GM12878 (cell line): ENCODE results near the gene DNAJC15.

ENCODE experiments used
- BHLHE40 ChIP-seq, 2 experiments: fragments of 450-650 bp in 1 of 2; IDR thresholded peaks; 2 replicates each; pipeline ENCODE4 v1.6.1; 2011 to 2017; ENCODE audit warnings: low read depth in 2 of 2, borderline replicate concordance in 1 of 2, improper control_type of control experiment in 1 of 2, low read length in 1 of 2, mild to moderate bottlenecking in 1 of 2
- EZH2 ChIP-seq: IDR thresholded peaks from 2 replicates; pipeline ENCODE4 v1.6.1; 2012; ENCODE audit warnings: low read depth, mild to moderate bottlenecking, control low read depth, inconsistent platforms, low read length, borderline replicate concordance; ENCODE audit not compliant: control insufficient read depth
- POLR2A ChIP-seq: IDR thresholded peaks from 2 replicates; pipeline ENCODE4 v1.6.1; 2011; ENCODE audit warnings: low read depth, mild to moderate bottlenecking, low read length
- SIX5 ChIP-seq: IDR thresholded peaks from 2 replicates; pipeline ENCODE4 v1.6.1; 2011; ENCODE audit warnings: mild to moderate bottlenecking, low read depth, low read length, moderate library complexity; ENCODE audit not compliant: severe bottlenecking
- SPI1 ChIP-seq: IDR thresholded peaks from 2 replicates; pipeline ENCODE4 v1.6.1; 2011; ENCODE audit warnings: low read depth, mild to moderate bottlenecking, low read length, moderate library complexity, borderline replicate concordance; ENCODE audit not compliant: insufficient read depth
- TAF1 ChIP-seq: IDR thresholded peaks from 2 replicates; pipeline ENCODE4 v1.6.1; 2011; ENCODE audit warnings: mild to moderate bottlenecking, low read depth, low read length, borderline replicate concordance
- YBX1 ChIP-seq: fragments of 450-650 bp; IDR thresholded peaks from 2 replicates; pipeline ENCODE4 v1.6.1; 2016; ENCODE audit warnings: antibody characterized with exemption
- ZSCAN29 ChIP-seq: fragments of 450-650 bp; IDR thresholded peaks from 2 replicates; pipeline ENCODE4 v1.6.1; 2017; ENCODE audit warnings: mild to moderate bottlenecking, moderate library complexity

- TF ChIP-seq TAF1 (no peak), POLR2A (no peak), SIX5 (no peak), BHLHE40 (IDR thresholded peaks at IDR 0.05; ENCODE audit: borderline replicate concordance in 1 of 2, low read depth in 2 of 2, low read length in 1 of 2) (no peak), SPI1 (no peak), EZH2 (no peak), ZSCAN29 (no peak), YBX1 (no peak)
Observed at GRCh38 chr13:43031881-43032280, 8.5 kb downstream of the DNAJC15 start.
